Loucy (cell line): ENCODE data around the gene BEAN1.

ENCODE experiments used
- H2AFZ ChIP-seq: fragments of 200-600 bp; sonication (generic); 2 replicates; pipeline ENCODE4 v1.6.0; 2016; ENCODE audit warnings: antibody characterized with exemption, mild to moderate bottlenecking, low read length, moderate library complexity
- H3F3A ChIP-seq: fragments of 200-600 bp; 2 replicates; pipeline ENCODE4 v1.6.0; 2016; ENCODE audit warnings: antibody characterized with exemption, low read depth, mild to moderate bottlenecking
- H3K27me3 ChIP-seq: fragments of 200-600 bp; sonication (generic); 2 replicates; pipeline ENCODE4 v1.6.1; 2014; ENCODE audit warnings: low read length, mild to moderate bottlenecking; ENCODE audit not compliant: insufficient read depth, poor library complexity, severe bottlenecking
- H3K36me3 ChIP-seq: fragments of 200-600 bp; sonication (generic); 2 replicates; pipeline ENCODE4 v1.6.1; 2016; ENCODE audit warnings: low read length; ENCODE audit not compliant: insufficient read depth
- H3K4me1 ChIP-seq: fragments of 200-600 bp; sonication (generic); 2 replicates; pipeline ENCODE4 v1.5.1; 2014; ENCODE audit warnings: low read length, mild to moderate bottlenecking; ENCODE audit not compliant: insufficient read depth, poor library complexity, severe bottlenecking
- H3K4me2 ChIP-seq: fragments of 200-600 bp; sonication (generic); 2 replicates; pipeline ENCODE4 v1.6.0; 2014; ENCODE audit warnings: antibody characterized with exemption, low read length, low read depth, mild to moderate bottlenecking; ENCODE audit not compliant: poor library complexity, severe bottlenecking
- H3K4me3 ChIP-seq: fragments of 200-600 bp; sonication (generic); 2 replicates; pipeline ENCODE4 v1.5.1; 2014; ENCODE audit warnings: low read length, mild to moderate bottlenecking, mixed read lengths; ENCODE audit not compliant: poor library complexity, severe bottlenecking
- H3K79me2 ChIP-seq: fragments of 200-600 bp; sonication (generic); 2 replicates; pipeline ENCODE4 v1.6.1; 2014; ENCODE audit warnings: low read length; ENCODE audit not compliant: insufficient read depth
- H3K9ac ChIP-seq: fragments of 200-600 bp; sonication (generic); 2 replicates; pipeline ENCODE4 v1.6.0; 2014; ENCODE audit warnings: mild to moderate bottlenecking, low read depth, low read length, moderate library complexity; ENCODE audit not compliant: poor library complexity, severe bottlenecking
- H3K9me2 ChIP-seq: fragments of 200-600 bp; sonication (generic); replicated peaks from 2 replicates; pipeline ENCODE4 v1.6.1; 2016; ENCODE audit warnings: low read depth, low read length, mixed read lengths
- H3K9me3 ChIP-seq: fragments of 200-600 bp; sonication (generic); 2 replicates; pipeline ENCODE4 v1.6.1; 2014; ENCODE audit warnings: mild to moderate bottlenecking, antibody characterized with exemption, low read length, low read depth; ENCODE audit not compliant: insufficient read depth
- H4K20me1 ChIP-seq: fragments of 200-600 bp; sonication (generic); 2 replicates; pipeline ENCODE4 v1.6.0; 2014; ENCODE audit warnings: antibody characterized with exemption, low read length, mild to moderate bottlenecking; ENCODE audit not compliant: insufficient read depth, poor library complexity, severe bottlenecking
- EZH2phosphoT487 ChIP-seq: fragments of 200-600 bp; IDR thresholded peaks from 2 replicates; pipeline ENCODE4 v1.6.1; 2018; ENCODE audit warnings: antibody characterized with exemption, mild to moderate bottlenecking, moderate library complexity, borderline replicate concordance
- TF ChIP-seq, protein P1 (sequence below): fragments of 200-600 bp; sonication (generic); conservative IDR thresholded peaks from 2 replicates; pipeline ENCODE4 v1.5.1; 2014; ENCODE audit warnings: mild to moderate bottlenecking, antibody characterized with exemption, low read length

BEAN1 gene

DNA sequence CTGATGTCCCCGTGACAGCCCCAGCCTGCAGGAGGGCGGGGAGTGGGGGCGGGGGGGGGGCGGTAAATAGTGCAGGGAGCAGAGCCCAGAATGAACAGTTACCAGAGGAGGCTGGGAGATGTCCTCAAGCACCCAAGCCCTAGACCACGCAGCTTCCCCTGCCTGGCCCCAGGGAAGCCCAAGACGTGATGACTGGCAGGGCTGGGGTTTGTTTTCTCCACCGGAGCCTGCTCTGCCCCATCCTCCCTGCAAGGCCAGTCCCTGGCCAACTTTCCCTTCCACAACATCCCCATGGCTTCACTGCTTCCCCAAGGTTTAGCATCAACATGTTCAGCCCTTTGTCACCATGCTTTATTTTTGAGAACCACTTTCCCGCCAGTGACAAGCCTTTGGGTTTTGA, 1.4 kb upstream of the BEAN1 start:
- no peak overlapping the region for H3K4me2 ChIP-seq
- H2AFZ ChIP-seq: no peak overlapping the region
- no peak overlapping the region for H3K9ac ChIP-seq
- H3K4me1 ChIP-seq: no peaks in the 10 kb centered on the region
- H3K4me3 ChIP-seq: no peak overlapping the region
- H4K20me1 ChIP-seq: no peaks in the 10 kb centered on the region
- H3F3A ChIP-seq: no peaks in the 10 kb centered on the region
- no peaks in the 10 kb centered on the region for H3K36me3 ChIP-seq
- H3K9me3 ChIP-seq: no peaks in the 10 kb centered on the region
- TF ChIP-seq, protein P1, sequence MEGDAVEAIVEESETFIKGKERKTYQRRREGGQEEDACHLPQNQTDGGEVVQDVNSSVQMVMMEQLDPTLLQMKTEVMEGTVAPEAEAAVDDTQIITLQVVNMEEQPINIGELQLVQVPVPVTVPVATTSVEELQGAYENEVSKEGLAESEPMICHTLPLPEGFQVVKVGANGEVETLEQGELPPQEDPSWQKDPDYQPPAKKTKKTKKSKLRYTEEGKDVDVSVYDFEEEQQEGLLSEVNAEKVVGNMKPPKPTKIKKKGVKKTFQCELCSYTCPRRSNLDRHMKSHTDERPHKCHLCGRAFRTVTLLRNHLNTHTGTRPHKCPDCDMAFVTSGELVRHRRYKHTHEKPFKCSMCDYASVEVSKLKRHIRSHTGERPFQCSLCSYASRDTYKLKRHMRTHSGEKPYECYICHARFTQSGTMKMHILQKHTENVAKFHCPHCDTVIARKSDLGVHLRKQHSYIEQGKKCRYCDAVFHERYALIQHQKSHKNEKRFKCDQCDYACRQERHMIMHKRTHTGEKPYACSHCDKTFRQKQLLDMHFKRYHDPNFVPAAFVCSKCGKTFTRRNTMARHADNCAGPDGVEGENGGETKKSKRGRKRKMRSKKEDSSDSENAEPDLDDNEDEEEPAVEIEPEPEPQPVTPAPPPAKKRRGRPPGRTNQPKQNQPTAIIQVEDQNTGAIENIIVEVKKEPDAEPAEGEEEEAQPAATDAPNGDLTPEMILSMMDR: no peak
- no peak for TF ChIP-seq EZH2phosphoT487
- no peaks in the 10 kb centered on the region for H3K27me3 ChIP-seq
- no peaks in the 10 kb centered on the region for H3K79me2 ChIP-seq
- H3K9me2 ChIP-seq: no peaks in the 10 kb centered on the region

GRCh38 chr16:66426112-66427035, 721 bp upstream of the BEAN1 start:
- Histone ChIP-seq H3K4me1 (no peaks in the 10 kb centered on the region), H3K4me2 (no peak overlapping the region), H3K4me3 (no peak overlapping the region), H4K20me1 (no peaks in the 10 kb centered on the region), H3K27me3 (no peaks in the 10 kb centered on the region), H3K9ac (no peak overlapping the region), H3K9me3 (no peaks in the 10 kb centered on the region), H3K36me3 (no peaks in the 10 kb centered on the region), H3F3A (no peaks in the 10 kb centered on the region), H3K79me2 (no peaks in the 10 kb centered on the region), H2AFZ (no peak overlapping the region), H3K9me2 (no peaks in the 10 kb centered on the region)
- TF ChIP-seq, protein P1: no peak
- TF ChIP-seq EZH2phosphoT487: no peak

DNA sequence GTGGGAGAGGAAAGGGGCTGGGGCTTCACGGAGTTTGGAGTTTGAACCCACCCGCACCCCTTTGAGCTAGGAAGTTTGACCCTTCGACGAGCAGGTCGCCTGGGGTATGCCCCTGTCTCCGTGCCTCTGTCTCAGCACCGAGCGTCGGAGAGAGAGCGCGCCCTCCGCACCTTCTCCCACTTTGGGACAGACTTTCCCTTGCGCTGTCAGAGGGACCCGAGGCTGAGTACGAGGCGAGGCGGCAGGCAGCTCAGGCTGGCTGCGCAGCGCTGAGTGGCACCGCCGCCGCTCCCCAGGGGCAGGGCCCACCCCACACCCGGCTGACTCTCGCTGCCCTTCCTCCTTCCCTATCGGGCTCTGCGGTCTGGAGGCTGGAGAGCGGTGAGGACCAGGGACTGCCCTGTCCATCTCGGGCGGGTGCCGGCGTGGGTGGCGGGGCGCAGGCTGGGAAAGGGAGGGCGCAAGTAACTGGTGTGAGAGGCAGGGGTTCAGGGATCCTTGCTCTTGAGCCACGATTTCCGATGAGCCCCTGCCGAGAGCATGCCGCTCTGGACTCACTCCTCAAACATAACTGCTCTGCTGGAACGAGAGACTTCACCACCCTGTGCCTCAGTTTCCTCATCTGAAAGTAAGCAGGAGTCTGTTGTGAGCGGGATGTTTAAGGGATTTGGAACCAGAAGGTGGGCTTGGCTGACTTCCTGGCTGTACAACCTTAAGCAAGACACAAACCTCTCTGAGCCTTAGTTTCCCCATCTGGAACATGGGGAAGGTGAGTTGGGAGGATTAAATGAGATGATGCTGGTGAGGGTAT, 981 bp downstream of the BEAN1 start:
- H3K4me3 ChIP-seq: no peak overlapping the region
- no peaks in the 10 kb centered on the region for H3F3A ChIP-seq
- no peak overlapping the region for H3K9ac ChIP-seq
- no peak overlapping the region for H3K4me2 ChIP-seq
- no peaks in the 10 kb centered on the region for H3K27me3 ChIP-seq
- no peaks in the 10 kb centered on the region for H3K9me2 ChIP-seq
- no peaks in the 10 kb centered on the region for H3K4me1 ChIP-seq
- H3K79me2 ChIP-seq: no peaks in the 10 kb centered on the region
- no peaks in the 10 kb centered on the region for H3K36me3 ChIP-seq
- H3K9me3 ChIP-seq: no peaks in the 10 kb centered on the region
- H4K20me1 ChIP-seq: no peaks in the 10 kb centered on the region
- no peak for TF ChIP-seq EZH2phosphoT487
- TF ChIP-seq, protein P1: no peak
- H2AFZ ChIP-seq: no peak overlapping the region
